Measurements from ENCODE around the gene TAOK3. TPM values are rescaled to one million over a fixed set of nuclear protein-coding genes. Genes with fewer than 3 reads are reported as not detected.

Gene TAOK3
- total RNA-seq, 1 donor from 2014 or later, result 15.7 TPM

DNA sequence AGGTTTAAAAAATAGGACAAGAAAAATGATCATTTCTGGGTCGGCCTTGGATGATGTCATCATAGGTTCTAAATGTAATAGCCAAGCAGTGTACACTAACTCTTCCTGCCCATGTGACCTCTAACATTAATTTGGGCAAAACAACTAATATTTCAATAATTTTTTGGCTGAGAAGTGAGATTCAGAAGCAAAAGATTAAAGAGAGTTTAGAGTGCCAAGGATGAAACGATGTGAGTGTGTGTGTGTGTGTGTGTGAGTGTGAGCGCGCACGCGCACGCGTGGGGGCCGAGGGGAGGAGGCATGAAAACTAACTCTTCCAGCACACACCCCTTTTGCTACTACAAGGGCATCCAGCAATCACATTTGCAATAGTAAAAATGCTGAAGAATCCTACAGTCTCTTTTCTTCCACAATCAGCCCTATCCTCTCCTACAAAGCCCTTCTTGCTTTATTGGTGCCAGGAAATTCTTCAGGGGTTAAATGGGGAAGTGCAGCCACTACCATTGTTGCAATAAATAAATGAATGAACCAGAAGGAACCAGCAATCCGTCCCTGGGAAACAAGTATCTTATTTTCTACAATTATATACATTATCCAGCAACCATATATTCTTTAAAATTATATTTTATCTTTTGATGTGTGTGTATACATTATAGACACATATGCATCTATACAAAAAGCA lies 183.9 kb downstream of the TAOK3 start:
- peak overlapping the region; percentile 85 for H3K9ac ChIP-seq (ENCODE audit: low read length)
- H3K36me3 ChIP-seq (ENCODE audit: insufficient read depth, low read length), result no peaks in the 10 kb centered on the region
- Mint-ChIP-seq H3K4me3 (ENCODE audit: unreplicated experiment) (peak overlapping the region; percentile 86), H3K27ac (ENCODE audit: unreplicated experiment) (peak overlapping the region; percentile 77), H3K27me3 (ENCODE audit: low read depth, unreplicated experiment) (no peaks in the 10 kb centered on the region), H3K9me3 (ENCODE audit: unreplicated experiment) (no peaks in the 10 kb centered on the region), H3K4me1 (ENCODE audit: low read depth, unreplicated experiment) (peaks cover 22% of the 10 kb centered on the region), H3K36me3 (ENCODE audit: low read depth, unreplicated experiment) (no peaks in the 10 kb centered on the region)
- H3K27me3 ChIP-seq (ENCODE audit: insufficient read depth, low read length), result no peaks in the 10 kb centered on the region
- DNase-seq (ENCODE audit: low read depth) (peak; percentile 58), FAIRE-seq (peak; percentile 34)
- H4K20me1 ChIP-seq (ENCODE audit: insufficient read depth, low read length), result peaks cover 1% of the 10 kb centered on the region
- H3K4me2 ChIP-seq (ENCODE audit: low read length), result peak overlapping the region; percentile 89
- peak overlapping the region; percentile 67 for H3K4me3 ChIP-seq (ENCODE audit: insufficient read depth, low read depth, low read length)
- H3K9me3 ChIP-seq (ENCODE audit: insufficient read depth, low read depth, low read length), result no peaks in the 10 kb centered on the region
- peak overlapping the region; percentile 28 for H2AFZ ChIP-seq (ENCODE audit: low read depth, low read length)
- TF ChIP-seq EZH2 (IDR thresholded peaks at IDR 0.05; ENCODE audit: insufficient read depth, low read length), result no peak
- TF ChIP-seq, protein P1, sequence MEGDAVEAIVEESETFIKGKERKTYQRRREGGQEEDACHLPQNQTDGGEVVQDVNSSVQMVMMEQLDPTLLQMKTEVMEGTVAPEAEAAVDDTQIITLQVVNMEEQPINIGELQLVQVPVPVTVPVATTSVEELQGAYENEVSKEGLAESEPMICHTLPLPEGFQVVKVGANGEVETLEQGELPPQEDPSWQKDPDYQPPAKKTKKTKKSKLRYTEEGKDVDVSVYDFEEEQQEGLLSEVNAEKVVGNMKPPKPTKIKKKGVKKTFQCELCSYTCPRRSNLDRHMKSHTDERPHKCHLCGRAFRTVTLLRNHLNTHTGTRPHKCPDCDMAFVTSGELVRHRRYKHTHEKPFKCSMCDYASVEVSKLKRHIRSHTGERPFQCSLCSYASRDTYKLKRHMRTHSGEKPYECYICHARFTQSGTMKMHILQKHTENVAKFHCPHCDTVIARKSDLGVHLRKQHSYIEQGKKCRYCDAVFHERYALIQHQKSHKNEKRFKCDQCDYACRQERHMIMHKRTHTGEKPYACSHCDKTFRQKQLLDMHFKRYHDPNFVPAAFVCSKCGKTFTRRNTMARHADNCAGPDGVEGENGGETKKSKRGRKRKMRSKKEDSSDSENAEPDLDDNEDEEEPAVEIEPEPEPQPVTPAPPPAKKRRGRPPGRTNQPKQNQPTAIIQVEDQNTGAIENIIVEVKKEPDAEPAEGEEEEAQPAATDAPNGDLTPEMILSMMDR (IDR thresholded peaks at IDR 0.05; ENCODE audit: insufficient read depth, low read depth, low read length), result no peak
- H3K79me2 ChIP-seq (ENCODE audit: insufficient read depth, low read length), result peaks cover 9% of the 10 kb centered on the region
- H3K27ac ChIP-seq (ENCODE audit: low read depth, low read length), result peak overlapping the region; percentile 14
- peaks cover 30% of the 10 kb centered on the region for H3K4me1 ChIP-seq (ENCODE audit: insufficient read depth, low read length)

DNA sequence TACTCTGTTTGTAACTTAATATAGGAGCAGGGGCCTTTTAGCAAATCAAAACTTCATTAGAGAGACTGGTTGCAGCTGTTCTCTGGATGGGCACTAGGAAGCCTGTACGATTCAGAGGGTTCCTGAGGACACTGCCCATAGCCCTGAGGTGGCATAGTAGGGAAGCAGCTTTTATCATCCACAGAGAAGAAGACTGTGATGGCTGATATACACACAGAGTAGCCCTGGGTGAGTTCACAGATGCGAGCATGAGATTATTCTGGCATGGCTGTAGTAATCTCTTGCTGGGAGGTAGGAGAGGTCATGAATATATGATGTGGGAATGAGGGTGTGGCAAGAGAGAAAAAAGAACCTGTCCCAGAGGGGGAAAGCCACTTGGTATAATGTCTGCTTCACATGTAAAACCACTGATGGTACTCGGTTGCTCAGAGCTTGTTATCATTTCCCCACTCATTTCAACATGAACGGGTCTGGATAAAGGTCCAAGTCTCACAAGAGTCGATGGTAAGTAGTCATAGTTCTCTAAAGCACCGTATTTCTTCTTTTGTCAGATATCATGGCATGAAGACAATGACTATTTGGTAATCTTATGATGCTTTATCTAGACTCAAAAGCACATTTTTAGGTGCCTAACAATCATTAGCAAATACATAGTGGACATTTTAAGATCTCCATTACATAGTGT lies 184.8 kb downstream of the TAOK3 start:
- Histone ChIP-seq H3K36me3 (ENCODE audit: insufficient read depth, low read length) (no peaks in the 10 kb centered on the region), H3K4me3 (ENCODE audit: insufficient read depth, low read depth, low read length) (no peak overlapping the region), H3K79me2 (ENCODE audit: insufficient read depth, low read length) (peaks cover 9% of the 10 kb centered on the region), H4K20me1 (ENCODE audit: insufficient read depth, low read length) (peaks cover 2% of the 10 kb centered on the region), H2AFZ (ENCODE audit: low read depth, low read length) (no peak overlapping the region), H3K27ac (ENCODE audit: low read depth, low read length) (no peak overlapping the region), H3K4me2 (ENCODE audit: low read length) (peak overlapping the region; percentile 89), H3K4me1 (ENCODE audit: insufficient read depth, low read length) (peaks cover 30% of the 10 kb centered on the region), H3K9ac (ENCODE audit: low read length) (peak overlapping the region; percentile 85), H3K27me3 (ENCODE audit: insufficient read depth, low read length) (no peaks in the 10 kb centered on the region), H3K9me3 (ENCODE audit: insufficient read depth, low read depth, low read length) (no peaks in the 10 kb centered on the region)
- Mint-ChIP-seq H3K4me3 (ENCODE audit: unreplicated experiment) (peak overlapping the region; percentile 37), H3K27me3 (ENCODE audit: low read depth, unreplicated experiment) (no peaks in the 10 kb centered on the region), H3K9me3 (ENCODE audit: unreplicated experiment) (no peaks in the 10 kb centered on the region), H3K27ac (ENCODE audit: unreplicated experiment) (no peak overlapping the region), H3K4me1 (ENCODE audit: low read depth, unreplicated experiment) (peaks cover 22% of the 10 kb centered on the region), H3K36me3 (ENCODE audit: low read depth, unreplicated experiment) (no peaks in the 10 kb centered on the region)
- FAIRE-seq, result no peak
- TF ChIP-seq EZH2 (IDR thresholded peaks at IDR 0.05; ENCODE audit: insufficient read depth, low read length), result no peak
- TF ChIP-seq, protein P1 (IDR thresholded peaks at IDR 0.05; ENCODE audit: insufficient read depth, low read depth, low read length), result no peak
- no peak for DNase-seq (ENCODE audit: low read depth)

Data from astrocyte (in vitro differentiated cells and primary cell).